Left lung (tissue), 10 donors: ENCODE data around the gene SYDE1. TPM values are rescaled to one million over a fixed set of nuclear protein-coding genes. Genes with fewer than 3 reads are reported as not detected.

Experiments
- ATAC-seq: fragments of 200-7000 bp; cut with Tn5 transposase; one replicate; pipeline ENCODE4 v1.9.1; 2020; ENCODE audit warnings: moderate library complexity
- DNase-seq, 4 donors: peaks; one replicate each; pipeline ENCODE4 v3.0.0-alpha.2; 2013 to 2020
- H3K27ac ChIP-seq, 2 donors: fragments of 200-600 bp; sonication (generic) in 1 of 2; one replicate each; pipeline versions ENCODE4 v1.5.0 to v1.8.0; 2020 to 2021
- H3K27me3 ChIP-seq, 2 donors: fragments of 200-600 bp; sonication (generic) in 1 of 2; one replicate each; pipeline versions ENCODE4 v1.5.0 to v1.8.0; 2020 to 2021
- H3K36me3 ChIP-seq, 2 donors: fragments of 200-600 bp; sonication (generic) in 1 of 2; one replicate each; pipeline versions ENCODE4 v1.5.0 to v1.8.0; 2020 to 2021
- H3K4me1 ChIP-seq, 2 donors: fragments of 200-600 bp; one replicate each; pipeline ENCODE4 v1.8.0; 2021
- H3K4me3 ChIP-seq, 2 donors: fragments of 200-600 bp; sonication (generic) in 1 of 2; one replicate each; pipeline versions ENCODE4 v1.5.0 to v1.8.0; 2020 to 2021; ENCODE audit warnings: mild to moderate bottlenecking in 1 of 2
- H3K9me3 ChIP-seq, 2 donors: fragments of 200-600 bp; sonication (generic) in 1 of 2; one replicate each; pipeline versions ENCODE4 v1.5.0 to v1.8.0; 2020 to 2021
- CTCF ChIP-seq, 2 donors: fragments of 200-600 bp; sonication (generic) in 1 of 2; IDR thresholded peaks; one replicate each; pipeline versions ENCODE4 v1.5.0 to v1.8.0; 2021; ENCODE audit warnings: antibody characterized with exemption in 2 of 2
- intact Hi-C, 2 donors: fragments of 100-400 bp; cut with DNase I; formaldehyde crosslinking; loops; one replicate each; pipeline versions ENCODE4 v1.11.2 to v1.14.2; 2022
- polyA plus RNA-seq, 6 donors: library from polyadenylated mRNA; unstranded; fragments of 120-200 nt; gene quantifications; one replicate each; pipeline ENCODE4 v1.2.1, GENCODE V29; 2013; ENCODE audit not compliant: insufficient read length in 6 of 6
- total RNA-seq, 2 donors: library from RNA; stranded (reverse); fragmentation: NEBNext Ultra II Directional; extraction: Animal tissue kit (Norgen Biotek cat#: 25700); gene quantifications; one replicate each; pipeline ENCODE4 v1.2.1, GENCODE V29; 2021
- donor health status: DM: no; HTN: yes; CAD: no.
- donor health status: DM: no; HTN: no; CAD: no.

The SYDE1 gene
- total and polyA plus RNA-seq, 8 donors, result 16.6 to 33.8 (median 22.5) TPM

DNA sequence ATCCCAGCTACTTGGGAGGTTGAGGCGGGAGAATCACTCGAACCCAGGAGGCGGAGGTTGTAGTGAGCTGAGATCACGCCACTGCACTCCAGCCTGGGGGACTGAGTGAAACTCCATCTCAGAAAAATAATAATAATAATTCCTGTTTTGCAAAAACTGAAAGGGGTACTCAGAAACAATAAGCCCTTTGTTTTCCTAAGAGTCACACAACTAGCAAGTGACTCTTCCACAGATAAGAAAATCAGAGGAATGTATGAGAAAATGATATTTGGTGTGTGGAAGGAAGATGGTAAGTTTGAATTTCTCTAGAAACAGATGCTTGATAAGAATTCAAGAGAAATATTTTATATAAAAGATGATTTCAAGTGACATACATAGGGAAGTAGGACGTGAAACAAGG, 35.1 kb downstream of the SYDE1 start:
- no peak for DNase-seq
- Histone ChIP-seq H3K4me3 (no peak overlapping the region), H3K27ac (no peak overlapping the region), H3K4me1 (no peaks in the 10 kb centered on the region), H3K27me3 (no peaks in the 10 kb centered on the region), H3K9me3 (peaks cover 0 to 12% of the 10 kb centered on the region in 2 donors), H3K36me3 (no peaks in the 10 kb centered on the region)
- TF ChIP-seq CTCF (IDR thresholded peaks at IDR 0.05), result no peak
- no peak for ATAC-seq
- intact Hi-C loops, result no loop called here

- Histone ChIP-seq H3K9me3 (peaks cover 0 to 9% of the 10 kb centered on the region in 2 donors), H3K4me1 (no peaks in the 10 kb centered on the region), H3K27ac (no peak overlapping the region), H3K36me3 (no peaks in the 10 kb centered on the region), H3K27me3 (no peaks in the 10 kb centered on the region), H3K4me3 (no peak overlapping the region)
- DNase-seq (no peak), ATAC-seq (no peak)
- TF ChIP-seq CTCF (IDR thresholded peaks at IDR 0.05), result no peak
- intact Hi-C loops, result no loop called here
Observed at GRCh38 chr19:15144046-15144646, 36.9 kb downstream of the SYDE1 start.

DNA sequence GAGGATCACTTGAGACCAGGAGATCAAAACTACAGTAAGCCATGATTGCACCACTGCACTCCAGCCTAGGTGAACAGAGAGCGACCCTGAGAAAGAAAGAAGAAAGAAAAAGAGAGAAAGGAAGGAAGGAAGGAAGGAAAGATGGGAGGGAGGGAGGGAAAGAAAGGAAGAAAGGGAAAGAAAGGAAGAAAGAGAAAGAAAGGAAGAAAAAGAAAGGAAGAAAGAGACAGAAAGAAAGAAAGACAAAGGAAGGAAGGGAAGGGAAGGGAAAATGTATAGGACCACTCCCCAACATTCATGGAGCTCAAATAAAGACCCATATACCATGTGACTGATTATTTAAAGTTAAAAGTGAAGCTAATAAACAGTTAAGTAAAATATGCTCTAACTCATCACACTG, 39.9 kb downstream of the SYDE1 start:
- Histone ChIP-seq H3K4me1 (no peaks in the 10 kb centered on the region), H3K27me3 (no peaks in the 10 kb centered on the region), H3K4me3 (no peak overlapping the region), H3K27ac (no peak overlapping the region), H3K36me3 (no peaks in the 10 kb centered on the region), H3K9me3 (no peaks in the 10 kb centered on the region)
- DNase-seq (no peak), ATAC-seq (no peak)
- intact Hi-C loops, result no loop called here
- no peak for TF ChIP-seq CTCF (IDR thresholded peaks at IDR 0.05)

DNA sequence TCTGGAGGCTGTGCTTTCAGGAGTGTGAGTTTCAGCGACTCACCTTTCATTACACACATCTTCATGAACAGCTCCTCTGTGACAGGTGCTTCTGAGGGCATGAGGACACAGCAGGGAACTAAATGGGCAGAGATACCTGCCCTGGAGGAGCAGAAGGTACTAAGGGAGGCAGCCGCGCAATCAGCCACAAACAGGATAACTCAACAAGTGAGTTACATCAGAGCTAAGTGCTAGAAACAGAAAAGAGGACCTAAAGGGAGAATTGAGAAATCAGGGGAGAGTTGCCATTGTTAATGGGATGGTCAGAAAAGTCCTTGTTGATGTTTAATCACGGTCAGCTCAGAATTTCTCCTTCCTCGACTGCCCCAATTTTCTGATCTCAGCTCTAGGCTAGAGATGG, 42.5 kb downstream of the SYDE1 start:
- no peaks in the 10 kb centered on the region for H3K27me3 ChIP-seq
- no peak overlapping the region for H3K4me3 ChIP-seq
- H3K36me3 ChIP-seq, result no peaks in the 10 kb centered on the region
- TF ChIP-seq CTCF (IDR thresholded peaks at IDR 0.05), result no peak
- peaks cover 0 to 3% of the 10 kb centered on the region in 2 donors for H3K9me3 ChIP-seq
- intact Hi-C loops, result loop anchor here in 1 of 2 donors (5.0 kb wide), 1 partner anchor 47 kb away; no protein-coding TSS in a partner anchor
- no peaks in the 10 kb centered on the region for H3K4me1 ChIP-seq
- no peak overlapping the region for H3K27ac ChIP-seq
- no peak for ATAC-seq
- no peak for DNase-seq

DNA sequence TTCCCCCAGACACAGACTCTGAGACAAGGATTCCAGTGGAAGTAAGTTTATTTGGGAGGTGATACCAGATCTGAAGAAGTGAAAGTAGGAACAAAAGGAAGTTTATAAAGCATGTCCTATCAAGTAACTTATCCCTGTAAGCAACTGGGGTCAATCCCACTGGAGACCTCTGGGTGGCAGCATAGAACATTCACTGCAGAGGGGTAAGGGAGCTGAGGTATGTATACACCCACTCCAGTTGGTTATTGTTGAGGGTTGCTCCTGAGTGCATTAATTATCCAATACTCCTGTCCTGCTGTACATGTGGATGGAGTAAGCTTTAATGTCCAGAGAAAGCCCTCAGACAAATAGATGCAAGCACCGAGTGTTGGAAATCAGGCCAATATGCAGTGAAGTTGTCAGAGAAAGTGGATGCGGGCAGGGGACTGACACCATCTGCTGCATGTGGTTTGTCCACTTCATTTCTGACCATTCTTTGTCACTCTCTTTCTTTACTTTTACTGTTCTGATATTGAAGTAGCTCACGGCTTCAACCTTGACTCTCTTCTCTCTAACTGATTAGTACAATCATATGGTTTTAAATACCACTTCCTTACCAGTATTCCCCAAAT, 46.9 kb downstream of the SYDE1 start:
- H3K27ac ChIP-seq, result no peak overlapping the region
- ATAC-seq (peak; percentile 64), DNase-seq (no peak)
- no peak overlapping the region for H3K4me3 ChIP-seq
- H3K27me3 ChIP-seq, result no peaks in the 10 kb centered on the region
- H3K9me3 ChIP-seq, result peaks cover 0 to 5% of the 10 kb centered on the region in 2 donors
- no peaks in the 10 kb centered on the region for H3K36me3 ChIP-seq
- intact Hi-C loops, result loop anchor here in 1 of 2 donors (5.0 kb wide), 1 partner anchor 52 kb away; no protein-coding TSS in a partner anchor
- TF ChIP-seq CTCF (IDR thresholded peaks at IDR 0.05), result peak; percentile 28 to 67
- H3K4me1 ChIP-seq, result no peaks in the 10 kb centered on the region
